Transverse colon (tissue), 4 donors: Measurements from ENCODE around the gene CTAGE9. TPM values are rescaled to one million over a fixed set of nuclear protein-coding genes. Genes with fewer than 3 reads are reported as not detected.

Source experiments
- DNase-seq: peaks from one replicate; pipeline ENCODE4 v3.0.0-alpha.2; 2019
- H3K27ac ChIP-seq, 4 donors: fragments of 200-600 bp; sonication (generic); 2 replicates each; pipeline ENCODE4 v1.5.1; 2016 to 2018; ENCODE audit warnings: inconsistent platforms in 4 of 4
- H3K27me3 ChIP-seq: fragments of 200-600 bp; sonication (generic); 2 replicates; pipeline ENCODE4 v1.5.1; 2017; ENCODE audit warnings: inconsistent platforms
- H3K36me3 ChIP-seq, 4 donors: fragments of 200-600 bp; sonication (generic); 2 replicates each; pipeline ENCODE4 v1.5.1; 2017 to 2019; ENCODE audit warnings: inconsistent platforms in 4 of 4
- H3K4me1 ChIP-seq, 4 donors: fragments of 200-600 bp; sonication (generic); 2 replicates each; pipeline ENCODE4 v1.5.1; 2017 to 2020; ENCODE audit warnings: inconsistent platforms in 4 of 4
- H3K4me3 ChIP-seq, 4 donors: fragments of 200-600 bp; sonication (generic); 1 replicate in 1 of 4; 2 replicates in 3 of 4; pipeline versions ENCODE4 v1.5.1 to v1.6.1; 2017 to 2019; ENCODE audit warnings: inconsistent platforms in 4 of 4
- H3K9me3 ChIP-seq, 2 donors: fragments of 200-600 bp; sonication (generic); 2 replicates each; pipeline ENCODE4 v1.5.1; 2017 to 2019; ENCODE audit warnings: inconsistent platforms in 2 of 2
- EP300 ChIP-seq: sonication (generic); formaldehyde crosslinking; IDR thresholded peaks from one replicate; pipeline ENCODE4 v1.6.1; 2017; ENCODE audit warnings: antibody characterized with exemption, low read depth
- POLR2A ChIP-seq: fragments of 450-650 bp; IDR thresholded peaks from one replicate; pipeline ENCODE4 v1.6.1; 2016; ENCODE audit warnings: antibody characterized with exemption, mild to moderate bottlenecking, moderate library complexity
- POLR2AphosphoS5 ChIP-seq, 3 donors: sonication (generic); formaldehyde crosslinking; IDR thresholded peaks; one replicate each; pipeline ENCODE4 v1.6.1; 2016; ENCODE audit warnings: antibody characterized with exemption in 3 of 3
- WGBS, 2 donors: methylation state at CpG; one replicate each; pipeline ENCODE4 v1.1.5; 2018; ENCODE audit warnings: low coverage in 1 of 2; 5-methylcytosine and 5-hydroxymethylcytosine counted together
- in situ Hi-C, 4 donors: fragments of 200-750 bp; cut with MboI; loops; one replicate each; pipeline versions ENCODE4 v1.15.0 to v1.15.1; 2017; ENCODE audit warnings: low sequenced_read_pairs in 3 of 4, low pct_ligation_motif_present in 1 of 4, low pct_unique_long_range_greater_than_20kb in 1 of 4
- intact Hi-C: fragments of 100-400 bp; cut with DNase I; formaldehyde crosslinking; loops from one replicate; pipeline ENCODE4 v1.15.1; 2023; ENCODE audit warnings: low total_unique reads
- total RNA-seq, 4 donors: library from RNA; depleted of rRNA; stranded (reverse); fragments of >200 nt; gene quantifications; one replicate each; pipeline ENCODE4 v1.1.0, GENCODE V29; 2016
- TF ChIP-seq, protein P1 (sequence below), 5 experiments: fragments of 200-600 bp in 3 of 5; fragments of 450-650 bp in 2 of 5; sonication (generic) in 3 of 5; IDR thresholded peaks; 1 replicate in 2 of 5; 2 replicates in 3 of 5; pipeline ENCODE4 v1.5.1; 2016 to 2017; ENCODE audit warnings: antibody characterized with exemption in 5 of 5, inconsistent platforms in 3 of 5, mild to moderate bottlenecking in 2 of 5, moderate library complexity in 1 of 5

The CTAGE9 gene
- total RNA-seq, 4 donors from 2014 or later: not detected

- Histone ChIP-seq H3K27me3 (no peaks in the 10 kb centered on the region), H3K4me3 (no peak overlapping the region), H3K27ac (no peak overlapping the region), H3K9me3 (no peaks in the 10 kb centered on the region), H3K36me3 (no peaks in the 10 kb centered on the region), H3K4me1 (peaks cover 0 to 7% (median 0%) of the 10 kb centered on the region in 4 donors)
- no peak for DNase-seq
- intact Hi-C loops (no loop called here), in situ Hi-C loops (no loop called here)
- 79 to 91% methylated on average over 4 of the region's 4 CpGs for WGBS, 2 donors
- TF ChIP-seq POLR2AphosphoS5 (IDR thresholded peaks at IDR 0.05): no peak
These were observed 29.3 kb upstream of the CTAGE9 start for GRCh38 chr6:131740161-131740560.

- Histone ChIP-seq H3K4me3 (no peak overlapping the region), H3K36me3 (no peaks in the 10 kb centered on the region), H3K27ac (no peak overlapping the region), H3K9me3 (no peaks in the 10 kb centered on the region), H3K27me3 (no peaks in the 10 kb centered on the region), H3K4me1 (no peaks in the 10 kb centered on the region)
- no peak for DNase-seq
- intact Hi-C loops: no loop called here
- WGBS, 2 donors: 86 to 89% methylated on average over 5 of the region's 5 CpGs
- in situ Hi-C loops: no loop called here
- TF ChIP-seq EP300 (no peak), POLR2AphosphoS5 (IDR thresholded peaks at IDR 0.05) (no peak), POLR2A (no peak)
- TF ChIP-seq, protein P1, sequence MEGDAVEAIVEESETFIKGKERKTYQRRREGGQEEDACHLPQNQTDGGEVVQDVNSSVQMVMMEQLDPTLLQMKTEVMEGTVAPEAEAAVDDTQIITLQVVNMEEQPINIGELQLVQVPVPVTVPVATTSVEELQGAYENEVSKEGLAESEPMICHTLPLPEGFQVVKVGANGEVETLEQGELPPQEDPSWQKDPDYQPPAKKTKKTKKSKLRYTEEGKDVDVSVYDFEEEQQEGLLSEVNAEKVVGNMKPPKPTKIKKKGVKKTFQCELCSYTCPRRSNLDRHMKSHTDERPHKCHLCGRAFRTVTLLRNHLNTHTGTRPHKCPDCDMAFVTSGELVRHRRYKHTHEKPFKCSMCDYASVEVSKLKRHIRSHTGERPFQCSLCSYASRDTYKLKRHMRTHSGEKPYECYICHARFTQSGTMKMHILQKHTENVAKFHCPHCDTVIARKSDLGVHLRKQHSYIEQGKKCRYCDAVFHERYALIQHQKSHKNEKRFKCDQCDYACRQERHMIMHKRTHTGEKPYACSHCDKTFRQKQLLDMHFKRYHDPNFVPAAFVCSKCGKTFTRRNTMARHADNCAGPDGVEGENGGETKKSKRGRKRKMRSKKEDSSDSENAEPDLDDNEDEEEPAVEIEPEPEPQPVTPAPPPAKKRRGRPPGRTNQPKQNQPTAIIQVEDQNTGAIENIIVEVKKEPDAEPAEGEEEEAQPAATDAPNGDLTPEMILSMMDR (IDR thresholded peaks at IDR 0.05): no peak
These were observed 28.3 kb upstream of the CTAGE9 start for GRCh38 chr6:131739136-131739535.

GRCh38 chr6:131736811-131737210 is 26.0 kb upstream of the CTAGE9 start:
- intact Hi-C loops: no loop called here
- 60 to 82% methylated on average over 1 of the region's 1 CpG for WGBS, 2 donors
- TF ChIP-seq POLR2AphosphoS5 (IDR thresholded peaks at IDR 0.05): no peak
- TF ChIP-seq POLR2A: no peak
- TF ChIP-seq EP300: no peak
- TF ChIP-seq, protein P1 (IDR thresholded peaks at IDR 0.05): no peak
- Histone ChIP-seq H3K4me1 (no peaks in the 10 kb centered on the region), H3K27ac (no peak overlapping the region), H3K9me3 (no peaks in the 10 kb centered on the region), H3K4me3 (no peak overlapping the region), H3K36me3 (no peaks in the 10 kb centered on the region), H3K27me3 (no peaks in the 10 kb centered on the region)
- no peak for DNase-seq
- in situ Hi-C loops: no loop called here

DNA sequence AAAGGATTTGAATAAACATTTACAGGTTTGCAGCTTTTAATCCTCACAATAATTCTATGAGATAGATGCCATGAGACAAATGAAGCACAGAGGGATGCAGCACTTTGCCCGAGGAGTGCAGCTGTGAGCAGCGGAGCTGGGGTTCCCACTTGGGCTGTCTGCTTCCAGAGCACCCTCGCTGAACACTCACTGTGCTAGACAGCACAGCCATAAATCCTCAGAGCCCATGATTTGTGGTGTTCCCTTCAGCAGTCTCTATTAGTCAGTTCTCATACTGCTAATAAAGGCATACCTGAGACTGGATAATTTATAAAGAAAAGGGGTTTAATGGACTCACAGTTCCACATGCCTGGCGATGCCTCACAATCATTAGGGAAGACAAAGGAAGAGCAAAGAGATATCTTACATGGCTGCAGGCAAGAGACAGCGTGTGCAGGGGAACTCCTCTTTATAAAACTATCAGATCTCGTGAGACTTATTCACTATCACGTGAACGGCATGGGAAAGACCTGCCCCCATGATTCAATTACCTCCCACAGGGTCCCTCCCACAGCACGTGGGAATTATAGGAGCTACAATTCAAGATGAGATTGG is 25.3 kb upstream of the CTAGE9 start:
- DNase-seq: no peak
- TF ChIP-seq, protein P1 (IDR thresholded peaks at IDR 0.05): no peak
- TF ChIP-seq POLR2A: no peak
- TF ChIP-seq POLR2AphosphoS5 (IDR thresholded peaks at IDR 0.05): no peak
- no peak for TF ChIP-seq EP300
- intact Hi-C loops: no loop called here
- Histone ChIP-seq H3K27me3 (no peaks in the 10 kb centered on the region), H3K9me3 (no peaks in the 10 kb centered on the region), H3K4me1 (no peaks in the 10 kb centered on the region), H3K4me3 (no peak overlapping the region), H3K36me3 (no peaks in the 10 kb centered on the region), H3K27ac (no peak overlapping the region)
- in situ Hi-C loops: no loop called here
- 79 to 94% methylated on average over 6 to 9 of the region's 9 CpGs for WGBS, 2 donors
